ENCODE measurements around the gene S100A7A. TPM values are rescaled to one million over a fixed set of nuclear protein-coding genes. Genes with fewer than 3 reads are reported as not detected.

S100A7A gene
- total and polyA plus RNA-seq, 2 of the 13 experiments (the other 11 are each of a cell fraction or from before 2014, with no cell fraction given), result not detected

DNA sequence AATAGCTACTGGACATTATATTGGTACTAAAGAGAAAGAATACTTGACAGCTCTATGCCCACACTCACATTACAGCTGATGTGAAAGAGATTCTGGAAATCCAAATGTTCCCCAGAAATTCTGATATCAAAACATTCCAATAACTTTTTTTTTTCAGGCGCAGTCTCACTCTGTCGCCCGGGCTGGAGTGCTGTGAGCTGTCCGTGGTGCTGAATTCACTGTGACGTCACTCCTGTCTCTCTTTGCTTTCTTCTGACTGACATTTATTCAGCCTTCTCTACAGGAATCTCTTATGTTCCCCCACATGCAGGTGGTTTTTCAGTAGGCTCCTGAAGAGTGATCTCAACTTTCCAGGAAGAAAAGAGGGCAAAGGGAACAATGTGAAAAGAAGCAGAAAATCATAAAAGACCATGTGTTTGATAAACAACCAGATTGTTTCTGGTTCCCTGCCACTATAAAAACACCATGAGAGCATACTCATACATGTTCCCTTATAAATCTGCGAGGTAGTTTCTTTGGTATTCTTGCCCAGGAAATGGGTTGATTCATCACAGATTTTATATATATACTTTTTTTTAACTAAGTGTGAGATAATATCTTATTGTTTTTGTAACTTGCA lies 6.2 kb downstream of the S100A7A start (continued):
- TF ChIP-seq, protein P1, sequence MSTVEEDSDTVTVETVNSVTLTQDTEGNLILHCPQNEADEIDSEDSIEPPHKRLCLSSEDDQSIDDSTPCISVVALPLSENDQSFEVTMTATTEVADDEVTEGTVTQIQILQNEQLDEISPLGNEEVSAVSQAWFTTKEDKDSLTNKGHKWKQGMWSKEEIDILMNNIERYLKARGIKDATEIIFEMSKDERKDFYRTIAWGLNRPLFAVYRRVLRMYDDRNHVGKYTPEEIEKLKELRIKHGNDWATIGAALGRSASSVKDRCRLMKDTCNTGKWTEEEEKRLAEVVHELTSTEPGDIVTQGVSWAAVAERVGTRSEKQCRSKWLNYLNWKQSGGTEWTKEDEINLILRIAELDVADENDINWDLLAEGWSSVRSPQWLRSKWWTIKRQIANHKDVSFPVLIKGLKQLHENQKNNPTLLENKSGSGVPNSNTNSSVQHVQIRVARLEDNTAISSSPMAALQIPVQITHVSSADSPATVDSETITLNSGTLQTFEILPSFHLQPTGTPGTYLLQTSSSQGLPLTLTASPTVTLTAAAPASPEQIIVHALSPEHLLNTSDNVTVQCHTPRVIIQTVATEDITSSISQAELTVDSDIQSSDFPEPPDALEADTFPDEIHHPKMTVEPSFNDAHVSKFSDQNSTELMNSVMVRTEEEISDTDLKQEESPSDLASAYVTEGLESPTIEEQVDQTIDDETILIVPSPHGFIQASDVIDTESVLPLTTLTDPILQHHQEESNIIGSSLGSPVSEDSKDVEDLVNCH (CRISPR knock-in tag; IDR thresholded peaks at IDR 0.05), result no peak
- TF ChIP-seq, protein P2, sequence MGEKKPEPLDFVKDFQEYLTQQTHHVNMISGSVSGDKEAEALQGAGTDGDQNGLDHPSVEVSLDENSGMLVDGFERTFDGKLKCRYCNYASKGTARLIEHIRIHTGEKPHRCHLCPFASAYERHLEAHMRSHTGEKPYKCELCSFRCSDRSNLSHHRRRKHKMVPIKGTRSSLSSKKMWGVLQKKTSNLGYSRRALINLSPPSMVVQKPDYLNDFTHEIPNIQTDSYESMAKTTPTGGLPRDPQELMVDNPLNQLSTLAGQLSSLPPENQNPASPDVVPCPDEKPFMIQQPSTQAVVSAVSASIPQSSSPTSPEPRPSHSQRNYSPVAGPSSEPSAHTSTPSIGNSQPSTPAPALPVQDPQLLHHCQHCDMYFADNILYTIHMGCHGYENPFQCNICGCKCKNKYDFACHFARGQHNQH (CRISPR knock-in tag; IDR thresholded peaks at IDR 0.05), result peak; percentile 34; the same call in 1 of the 2 replicates
- TF ChIP-seq MIER2 (CRISPR knock-in tag; IDR thresholded peaks at IDR 0.05) (peak; percentile 98), RBFOX2 (IDR thresholded peaks at IDR 0.05; ENCODE audit: low read depth, low read length) (no peak), SMYD3 (CRISPR knock-in tag; IDR thresholded peaks at IDR 0.05) (no peak), PHF20 (CRISPR knock-in tag; IDR thresholded peaks at IDR 0.05) (no peak), KDM2A (CRISPR knock-in tag; IDR thresholded peaks at IDR 0.05; ENCODE audit: borderline replicate concordance, low read depth) (peak; percentile 36; the same call in 1 of the 2 replicates), ZNF383 (CRISPR knock-in tag; IDR thresholded peaks at IDR 0.05; ENCODE audit: borderline replicate concordance) (no peak), NCOA1 (CRISPR knock-in tag; IDR thresholded peaks at IDR 0.05) (no peak), RARA (CRISPR knock-in tag; IDR thresholded peaks at IDR 0.05) (peak; percentile 38; the same call in 1 of the 2 replicates), NFATC3 (CRISPR knock-in tag; IDR thresholded peaks at IDR 0.05) (no peak), REPIN1 (CRISPR knock-in tag; IDR thresholded peaks at IDR 0.05; ENCODE audit: borderline replicate concordance, low read depth) (no peak), TCF12 (IDR thresholded peaks at IDR 0.05) (no peak), TCF12 (CRISPR knock-in tag; IDR thresholded peaks at IDR 0.05) (no peak), KLF12 (CRISPR knock-in tag; IDR thresholded peaks at IDR 0.05; ENCODE audit: borderline replicate concordance) (no peak)
- TF ChIP-seq, protein P3, sequence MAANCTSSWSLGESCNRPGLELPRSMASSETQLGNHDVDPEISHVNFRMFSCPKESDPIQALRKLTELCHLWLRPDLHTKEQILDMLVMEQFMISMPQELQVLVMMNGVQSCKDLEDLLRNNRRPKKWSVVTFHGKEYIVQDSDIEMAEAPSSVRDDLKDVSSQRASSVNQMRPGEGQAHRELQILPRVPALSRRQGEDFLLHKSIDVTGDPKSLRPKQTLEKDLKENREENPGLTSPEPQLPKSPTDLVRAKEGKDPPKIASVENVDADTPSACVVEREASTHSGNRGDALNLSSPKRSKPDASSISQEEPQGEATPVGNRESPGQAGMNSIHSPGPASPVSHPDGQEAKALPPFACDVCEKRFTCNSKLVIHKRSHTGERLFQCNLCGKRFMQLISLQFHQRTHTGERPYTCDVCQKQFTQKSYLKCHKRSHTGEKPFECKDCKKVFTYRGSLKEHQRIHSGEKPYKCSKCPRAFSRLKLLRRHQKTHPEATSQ (CRISPR knock-in tag; IDR thresholded peaks at IDR 0.05; ENCODE audit: borderline replicate concordance), result no peak
- TF ChIP-seq, protein P4, sequence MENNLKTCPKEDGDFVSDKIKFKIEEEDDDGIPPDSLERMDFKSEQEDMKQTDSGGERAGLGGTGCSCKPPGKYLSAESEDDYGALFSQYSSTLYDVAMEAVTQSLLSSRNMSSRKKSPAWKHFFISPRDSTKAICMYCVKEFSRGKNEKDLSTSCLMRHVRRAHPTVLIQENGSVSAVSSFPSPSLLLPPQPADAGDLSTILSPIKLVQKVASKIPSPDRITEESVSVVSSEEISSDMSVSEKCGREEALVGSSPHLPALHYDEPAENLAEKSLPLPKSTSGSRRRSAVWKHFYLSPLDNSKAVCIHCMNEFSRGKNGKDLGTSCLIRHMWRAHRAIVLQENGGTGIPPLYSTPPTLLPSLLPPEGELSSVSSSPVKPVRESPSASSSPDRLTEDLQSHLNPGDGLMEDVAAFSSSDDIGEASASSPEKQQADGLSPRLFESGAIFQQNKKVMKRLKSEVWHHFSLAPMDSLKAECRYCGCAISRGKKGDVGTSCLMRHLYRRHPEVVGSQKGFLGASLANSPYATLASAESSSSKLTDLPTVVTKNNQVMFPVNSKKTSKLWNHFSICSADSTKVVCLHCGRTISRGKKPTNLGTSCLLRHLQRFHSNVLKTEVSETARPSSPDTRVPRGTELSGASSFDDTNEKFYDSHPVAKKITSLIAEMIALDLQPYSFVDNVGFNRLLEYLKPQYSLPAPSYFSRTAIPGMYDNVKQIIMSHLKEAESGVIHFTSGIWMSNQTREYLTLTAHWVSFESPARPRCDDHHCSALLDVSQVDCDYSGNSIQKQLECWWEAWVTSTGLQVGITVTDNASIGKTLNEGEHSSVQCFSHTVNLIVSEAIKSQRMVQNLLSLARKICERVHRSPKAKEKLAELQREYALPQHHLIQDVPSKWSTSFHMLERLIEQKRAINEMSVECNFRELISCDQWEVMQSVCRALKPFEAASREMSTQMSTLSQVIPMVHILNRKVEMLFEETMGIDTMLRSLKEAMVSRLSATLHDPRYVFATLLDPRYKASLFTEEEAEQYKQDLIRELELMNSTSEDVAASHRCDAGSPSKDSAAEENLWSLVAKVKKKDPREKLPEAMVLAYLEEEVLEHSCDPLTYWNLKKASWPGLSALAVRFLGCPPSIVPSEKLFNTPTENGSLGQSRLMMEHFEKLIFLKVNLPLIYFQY (CRISPR knock-in tag; IDR thresholded peaks at IDR 0.05; ENCODE audit: borderline replicate concordance), result no peak
- TF ChIP-seq, protein P5, sequence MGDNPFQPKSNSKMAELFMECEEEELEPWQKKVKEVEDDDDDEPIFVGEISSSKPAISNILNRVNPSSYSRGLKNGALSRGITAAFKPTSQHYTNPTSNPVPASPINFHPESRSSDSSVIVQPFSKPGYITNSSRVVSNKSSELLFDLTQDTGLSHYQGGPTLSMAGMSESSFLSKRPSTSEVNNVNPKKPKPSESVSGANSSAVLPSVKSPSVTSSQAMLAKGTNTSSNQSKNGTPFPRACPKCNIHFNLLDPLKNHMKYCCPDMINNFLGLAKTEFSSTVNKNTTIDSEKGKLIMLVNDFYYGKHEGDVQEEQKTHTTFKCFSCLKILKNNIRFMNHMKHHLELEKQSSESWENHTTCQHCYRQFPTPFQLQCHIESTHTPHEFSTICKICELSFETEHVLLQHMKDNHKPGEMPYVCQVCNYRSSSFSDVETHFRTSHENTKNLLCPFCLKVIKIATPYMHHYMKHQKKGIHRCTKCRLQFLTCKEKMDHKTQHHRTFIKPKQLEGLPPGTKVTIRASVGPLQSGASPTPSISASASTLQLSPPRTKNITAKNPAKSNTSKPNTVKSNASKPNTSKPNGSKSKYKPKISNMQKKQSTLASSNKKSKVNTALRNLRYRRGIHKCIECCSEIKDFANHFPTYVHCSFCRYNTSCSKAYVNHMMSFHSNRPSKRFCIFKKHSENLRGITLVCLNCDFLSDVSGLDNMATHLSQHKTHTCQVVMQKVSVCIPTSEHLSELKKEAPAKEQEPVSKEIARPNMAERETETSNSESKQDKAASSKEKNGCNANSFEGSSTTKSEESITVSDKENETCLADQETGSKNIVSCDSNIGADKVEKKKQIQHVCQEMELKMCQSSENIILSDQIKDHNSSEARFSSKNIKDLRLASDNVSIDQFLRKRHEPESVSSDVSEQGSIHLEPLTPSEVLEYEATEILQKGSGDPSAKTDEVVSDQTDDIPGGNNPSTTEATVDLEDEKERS (CRISPR knock-in tag; IDR thresholded peaks at IDR 0.05), result 0 out of 2 replicates have a peak, but pooled peaks have one; percentile 25
